ENCODE results near the gene FN3KRP.

GRCh38 chr17:82683534-82683933, 33.0 kb upstream of the FN3KRP start:
- TF ChIP-seq CTCF (IDR thresholded peaks at IDR 0.05) (no peak), POLR2A (IDR thresholded peaks at IDR 0.05) (no peak), POLR2AphosphoS5 (IDR thresholded peaks at IDR 0.05) (no peak)
